NCI-H187 treated with DMSO at 0.1 percent for 48 hours (cell line): ENCODE measurements around the gene ATF3.

Experiments
- DNase-seq: peaks from one replicate; lab custom pipeline; 2025; lab: John Stamatoyannopoulos, UW

ATF3 gene

GRCh38 chr1:212608392-212608958 is at the start of gene ATF3:
ATF3 (plus strand) TSS chr1:212608761; CDS start chr1:212615022, 6,261 bp downstream.
- peak; percentile 56 for DNase-seq

GRCh38 chr1:212559929-212560328 is 48.6 kb upstream of the ATF3 start:
- DNase-seq, result no peak

DNA sequence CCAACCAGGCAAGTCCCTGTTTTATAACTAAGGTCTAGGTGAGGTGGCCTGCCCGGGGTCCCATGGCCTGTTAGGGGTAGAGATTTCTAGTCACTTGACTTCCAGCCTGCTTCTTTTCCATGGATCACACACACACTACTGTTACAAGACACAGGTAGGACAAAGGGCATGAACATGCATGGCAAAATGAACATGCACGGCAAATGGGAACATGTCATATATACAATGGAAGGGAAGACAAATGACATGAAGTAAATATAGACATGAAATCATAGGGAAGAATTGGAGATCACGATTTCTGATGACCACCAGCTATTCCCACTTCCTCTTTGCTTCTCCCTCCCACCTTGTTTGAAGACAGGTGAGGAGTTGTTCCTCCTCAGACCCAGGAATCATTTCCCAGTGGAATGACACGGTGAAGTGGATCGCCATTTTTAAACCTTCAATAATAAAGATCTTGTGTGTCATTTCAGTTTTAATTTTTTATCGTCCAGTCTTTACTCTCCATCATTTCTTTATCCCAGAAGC is 47.6 kb upstream of the ATF3 start:
- DNase-seq, result no peak

- no peak for DNase-seq
These were observed 47.0 kb upstream of the ATF3 start for GRCh38 chr1:212561501-212561931.

DNA sequence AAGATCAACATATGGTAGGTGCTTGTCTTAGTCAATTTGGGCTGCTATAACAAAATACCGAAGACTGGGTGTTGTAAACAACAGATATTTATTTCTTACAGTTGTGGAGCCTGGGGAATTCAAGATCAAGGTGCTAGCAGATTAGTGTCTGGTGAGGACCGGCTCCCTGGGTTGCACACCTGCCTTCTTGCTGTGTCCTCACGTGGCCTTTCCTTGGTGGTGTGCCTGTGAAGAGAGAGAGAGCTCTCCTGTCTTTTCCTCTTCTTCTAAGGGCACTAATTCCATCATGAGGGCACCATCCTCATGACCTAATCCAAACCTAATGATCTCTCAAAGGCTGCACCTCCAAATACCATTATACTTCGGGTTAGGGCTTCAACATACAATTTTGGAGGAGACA is 45.8 kb upstream of the ATF3 start:
- no peak for DNase-seq

GRCh38 chr1:212565079-212565478 is 43.5 kb upstream of the ATF3 start:
- DNase-seq, result no peak

GRCh38 chr1:212565571-212566305 is 42.8 kb upstream of the ATF3 start:
- no peak for DNase-seq

DNA sequence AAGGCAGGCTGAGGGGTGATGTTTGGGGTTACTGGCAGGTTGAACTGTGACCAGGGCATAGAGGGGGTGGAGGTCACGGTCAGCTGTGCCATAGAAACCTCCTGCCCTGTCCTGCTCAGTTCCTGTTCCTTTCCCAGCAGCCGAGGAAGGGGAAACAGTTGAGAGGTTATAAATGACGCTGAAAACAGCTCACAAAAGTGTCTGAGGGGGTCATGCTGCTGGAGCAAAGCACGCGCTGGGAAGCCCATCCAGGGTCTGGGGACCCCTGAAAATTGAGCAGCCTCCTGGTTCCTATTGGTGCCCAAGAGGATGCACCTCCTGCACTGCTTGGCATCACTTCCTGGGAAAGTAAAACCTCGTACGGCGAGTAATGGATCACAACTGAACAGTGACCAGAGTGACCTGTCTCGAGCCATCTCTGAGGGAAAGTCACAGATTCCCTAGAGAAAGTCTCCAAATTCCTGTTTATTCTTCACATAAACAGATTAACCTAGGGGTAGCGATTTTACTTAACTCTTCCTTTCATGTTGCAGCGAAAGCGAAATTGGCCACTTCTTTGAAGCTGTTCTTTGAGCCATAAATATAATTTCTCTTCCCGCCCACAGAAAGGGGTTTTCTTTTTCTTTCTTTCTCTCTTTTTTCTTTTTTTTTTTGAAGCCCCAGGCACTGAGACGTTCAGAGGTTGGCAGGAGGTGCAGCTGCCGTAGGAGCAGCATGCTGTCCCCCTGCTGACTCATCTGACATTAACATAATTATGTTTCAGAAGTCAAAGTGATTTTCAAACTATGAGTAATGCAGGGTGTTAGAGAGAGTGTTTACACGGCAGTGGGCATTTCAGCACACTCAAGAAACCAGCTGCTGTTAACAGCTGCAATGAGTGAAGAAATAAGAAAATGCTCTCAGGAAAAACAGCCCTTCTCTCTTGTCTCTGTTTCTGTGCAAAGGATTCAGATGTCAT is 41.8 kb upstream of the ATF3 start:
- DNase-seq, result peak; percentile 39

- DNase-seq, result no peak
These were observed 40.9 kb upstream of the ATF3 start for GRCh38 chr1:212567638-212568037.

DNA sequence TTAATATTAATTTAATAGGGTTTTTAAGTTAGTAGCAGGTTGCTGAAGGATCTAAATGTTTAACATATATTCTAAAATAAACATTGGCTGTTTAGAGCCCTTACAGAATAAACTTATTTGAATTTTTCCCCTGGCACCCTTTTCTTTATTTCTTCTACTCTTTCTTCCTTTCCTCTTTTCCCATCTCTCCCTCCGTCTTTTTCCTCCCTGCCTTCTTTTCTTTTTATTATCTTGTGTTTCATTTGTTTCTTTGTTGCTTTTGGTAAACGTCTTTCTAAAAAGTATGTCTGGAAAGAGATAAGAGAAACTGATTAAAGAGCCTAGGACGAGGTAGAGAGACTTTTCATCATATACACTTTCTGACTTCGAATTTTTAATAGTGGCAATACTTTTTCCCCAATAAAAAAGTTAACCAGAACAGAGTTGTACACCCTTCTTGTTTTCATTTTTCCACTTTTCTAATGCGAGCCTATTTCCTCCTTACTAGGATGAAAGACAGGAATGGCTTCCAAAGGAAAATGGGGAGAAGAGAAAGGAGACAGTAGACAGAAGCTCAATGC is 39.5 kb upstream of the ATF3 start:
- DNase-seq, result no peak

DNA sequence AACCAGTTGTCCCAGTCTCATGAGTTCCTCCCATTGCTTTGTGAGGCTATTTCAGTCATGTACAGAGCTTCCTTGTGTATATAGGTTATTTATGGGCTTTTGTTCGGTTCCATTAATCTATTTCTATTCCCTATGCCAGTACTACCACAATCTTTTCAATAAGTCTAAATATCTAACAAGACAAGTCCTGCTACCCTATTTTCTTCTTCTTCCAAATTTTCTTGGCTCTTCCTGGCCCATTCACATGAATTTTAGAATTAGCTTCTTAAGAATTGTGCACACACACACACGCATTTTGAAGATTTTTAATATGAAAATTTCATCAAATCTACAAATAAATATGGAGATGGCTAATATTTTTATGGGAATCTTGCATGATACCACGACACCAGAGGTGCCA is 33.8 kb upstream of the ATF3 start:
- no peak for DNase-seq

DNA sequence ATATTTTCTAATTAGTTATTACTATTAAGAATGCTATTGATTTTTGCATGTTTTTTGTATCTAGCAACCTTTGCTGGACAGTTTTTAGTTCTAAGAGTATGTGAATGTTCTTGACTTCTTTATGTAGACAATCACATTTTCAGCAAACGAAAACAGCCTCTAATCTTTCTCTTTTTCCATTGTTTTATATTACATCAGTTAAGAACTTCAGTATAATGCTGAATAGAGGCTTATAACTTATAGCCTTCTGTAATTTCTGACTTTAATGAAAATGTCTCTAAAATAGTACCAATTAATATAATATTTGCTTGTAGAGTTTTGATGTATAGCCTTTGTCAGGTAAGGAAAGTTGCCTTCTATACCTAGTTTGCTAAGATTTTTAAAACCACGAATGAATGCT is 33.2 kb upstream of the ATF3 start:
- no peak for DNase-seq

- no peak for DNase-seq
These were observed 30.5 kb upstream of the ATF3 start for GRCh38 chr1:212578041-212578440.

GRCh38 chr1:212581034-212581433 is 27.5 kb upstream of the ATF3 start:
- DNase-seq, result no peak

- DNase-seq, result no peak
These were observed 26.3 kb upstream of the ATF3 start for GRCh38 chr1:212582291-212582690.

GRCh38 chr1:212582808-212583615 is 25.5 kb upstream of the ATF3 start:
- no peak for DNase-seq

DNA sequence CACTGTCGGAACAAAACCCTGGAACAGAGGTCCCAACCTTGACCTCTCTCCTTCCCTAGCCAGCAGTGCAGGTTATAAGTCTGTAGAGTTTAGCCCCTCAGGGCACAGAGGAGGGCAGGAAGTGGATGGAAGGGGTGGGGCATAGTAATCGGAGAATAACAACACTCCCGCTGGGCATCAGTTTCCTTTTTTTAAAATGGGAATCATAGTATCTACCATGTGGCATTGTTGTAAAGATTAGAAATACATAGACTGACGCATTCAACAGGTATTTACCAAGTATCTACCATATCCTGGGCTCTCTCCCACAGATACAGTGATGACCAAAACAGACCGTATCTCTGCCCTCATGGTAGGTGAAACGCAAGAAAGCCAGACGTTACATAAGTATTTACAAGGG is 24.9 kb upstream of the ATF3 start:
- DNase-seq, result no peak

DNA sequence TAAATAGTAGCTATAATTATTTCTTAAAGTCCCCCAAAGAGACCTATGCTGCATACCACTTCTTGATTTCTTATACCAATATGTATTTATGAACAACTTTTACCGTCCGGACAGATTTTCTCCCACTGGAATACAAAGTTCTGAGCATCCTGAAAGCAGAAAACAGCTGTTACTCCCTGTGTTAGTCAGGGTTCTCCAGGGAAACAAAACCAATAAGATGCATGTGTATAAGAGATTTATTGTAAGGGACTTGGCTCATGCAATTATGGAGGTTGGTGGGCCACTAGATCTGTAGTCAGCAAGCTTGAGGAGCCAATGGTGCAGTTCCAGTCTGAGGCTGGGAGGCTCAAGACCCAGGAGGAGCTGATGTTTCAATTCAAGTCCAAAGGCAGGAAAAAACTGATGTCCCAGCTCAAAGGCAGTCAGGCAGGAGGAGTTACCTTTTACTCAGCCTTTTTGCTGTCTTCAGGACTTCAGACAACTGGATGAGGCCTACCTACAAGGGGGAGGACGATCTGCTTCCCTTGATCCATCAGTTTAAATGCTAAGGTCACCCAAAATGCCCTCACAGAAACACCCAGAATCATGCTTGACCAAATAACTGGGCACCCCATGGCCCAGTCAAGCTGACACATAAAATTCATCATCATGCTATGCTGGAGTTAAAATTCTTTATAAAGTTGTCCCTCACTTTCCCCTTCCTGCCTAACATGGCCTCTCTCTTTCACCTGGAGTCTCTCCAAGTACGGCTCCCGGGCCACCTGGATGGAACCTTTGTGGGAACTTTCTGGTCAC is 24.3 kb upstream of the ATF3 start:
- DNase-seq, result no peak

- no peak for DNase-seq
These were observed 23.4 kb upstream of the ATF3 start for GRCh38 chr1:212585210-212585609.

- DNase-seq, result no peak
These were observed 22.1 kb upstream of the ATF3 start for GRCh38 chr1:212586206-212587015.
